Pancreas (tissue), 10 donors: ENCODE data around the gene LACRT. TPM values are rescaled to one million over a fixed set of nuclear protein-coding genes. Genes with fewer than 3 reads are reported as not detected.

ENCODE experiments used
- ATAC-seq, 4 donors: fragments of 200-7000 bp; cut with Tn5 transposase; one replicate each; pipeline versions ENCODE4 v1.8.0 to v1.9.1; 2020; ENCODE audit warnings: mild to moderate bottlenecking in 4 of 4, moderate library complexity in 4 of 4
- DNase-seq, 6 donors: peaks; one replicate each; pipeline ENCODE4 v3.0.0-alpha.2; 2020
- FAIRE-seq: peaks from 2 replicates; lab custom pipeline; 2012; peaks lifted over from hg19 to GRCh38; lab: Jason Lieb, UNC
- H3K27ac ChIP-seq, 4 donors: fragments of 200-600 bp; sonication (generic); 1 replicate in 3 of 4; 2 replicates in 1 of 4; pipeline versions ENCODE4 v1.5.0 to v1.8.0; 2020
- H3K27me3 ChIP-seq, 4 donors: fragments of 200-600 bp; one replicate each; pipeline ENCODE4 v1.8.0; 2021
- H3K36me3 ChIP-seq, 3 donors: fragments of 200-600 bp; sonication (generic) in 1 of 3; one replicate each; pipeline versions ENCODE4 v1.5.0 to v1.8.0; 2020 to 2021
- H3K4me1 ChIP-seq, 3 donors: fragments of 200-600 bp; one replicate each; pipeline ENCODE4 v1.8.0; 2021
- H3K4me3 ChIP-seq, 4 donors: fragments of 200-600 bp; sonication (generic) in 2 of 4; one replicate each; pipeline versions ENCODE4 v1.5.0 to v1.8.0; 2020 to 2021
- H3K9me3 ChIP-seq, 4 donors: fragments of 200-600 bp; one replicate each; pipeline ENCODE4 v1.8.0; 2021
- WGBS, 2 donors: extraction: QIAGEN DNeasy Blood & Tissue Kit; methylation state at CpG; one replicate each; pipeline ENCODE4 v1.1.7; 2013; 5-methylcytosine and 5-hydroxymethylcytosine counted together
- intact Hi-C, 3 donors: fragments of 100-400 bp; cut with DNase I; formaldehyde crosslinking; loops; one replicate each; pipeline versions ENCODE4 v1.11.1 to v1.14.2; 2022
- polyA plus RNA-seq, 2 donors: library from polyadenylated mRNA; stranded (reverse); fragments of 200-250 nt; gene quantifications; one replicate each; pipeline ENCODE4 v1.2.3, GENCODE V29; 2013
- total RNA-seq, 6 donors: library from RNA; stranded (reverse); fragmentation: NEBNext Ultra II Directional in 4 of 6; extraction: Animal tissue kit (Norgen Biotek cat#: 25700) in 4 of 6; gene quantifications; one replicate each; pipeline versions ENCODE4 v1.2.1 to v1.2.4, GENCODE V29; 2021 to 2023
- TF ChIP-seq, protein P1 (sequence below), 4 donors: fragments of 200-600 bp; sonication (generic) in 3 of 4; IDR thresholded peaks; one replicate each; pipeline versions ENCODE4 v1.5.0 to v1.8.0; 2021; ENCODE audit warnings: antibody characterized with exemption in 4 of 4
- donor health status: healthy with polysubstance abuse.
- donor health status: DM: no; HTN: no; CAD: no; lungs with moderate emphysema.
- donor health status: DM: no; HTN: no; CAD: no.
- donor health status: control.
- donor health status: control.
- donor health status: Bipolar disorder and iron deficiency.
- donor health status: DM: yes; HTN: yes; CAD: no.
- donor health status: DM: no; HTN: no; CAD: no.
- donor health status: DM: no; HTN: no; CAD: no.
- donor health status: DM: yes; HTN: yes; CAD: no.

Gene LACRT
- total RNA-seq (not detected), polyA plus RNA-seq (not detected)

DNA sequence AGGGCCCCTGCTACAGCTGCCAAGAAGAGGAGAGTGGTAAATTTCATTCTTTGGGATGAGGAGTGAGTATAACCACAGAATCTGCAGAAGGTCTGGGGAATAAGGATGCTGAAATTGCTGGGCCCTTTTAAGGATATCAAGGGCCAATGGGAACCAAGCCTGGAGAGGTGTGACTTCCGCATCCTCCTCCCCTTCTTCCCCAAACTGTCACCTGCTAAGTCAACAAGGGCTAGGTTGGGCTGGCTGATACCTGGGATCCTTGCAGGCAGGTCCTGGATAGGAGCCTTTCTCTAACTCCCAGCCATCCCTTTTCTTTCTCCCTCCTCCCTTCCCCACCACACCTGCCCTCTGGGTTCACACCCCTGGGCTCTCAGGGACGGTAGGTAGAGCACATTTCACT, at the start of gene LACRT:
TSS of gene LACRT (minus strand) at position 101 of the 400 bp plus-strand sequence. CDS start at position 47, 54 bp downstream.
- intact Hi-C loops = no loop called here
- FAIRE-seq = no peak
- TF ChIP-seq, protein P1, sequence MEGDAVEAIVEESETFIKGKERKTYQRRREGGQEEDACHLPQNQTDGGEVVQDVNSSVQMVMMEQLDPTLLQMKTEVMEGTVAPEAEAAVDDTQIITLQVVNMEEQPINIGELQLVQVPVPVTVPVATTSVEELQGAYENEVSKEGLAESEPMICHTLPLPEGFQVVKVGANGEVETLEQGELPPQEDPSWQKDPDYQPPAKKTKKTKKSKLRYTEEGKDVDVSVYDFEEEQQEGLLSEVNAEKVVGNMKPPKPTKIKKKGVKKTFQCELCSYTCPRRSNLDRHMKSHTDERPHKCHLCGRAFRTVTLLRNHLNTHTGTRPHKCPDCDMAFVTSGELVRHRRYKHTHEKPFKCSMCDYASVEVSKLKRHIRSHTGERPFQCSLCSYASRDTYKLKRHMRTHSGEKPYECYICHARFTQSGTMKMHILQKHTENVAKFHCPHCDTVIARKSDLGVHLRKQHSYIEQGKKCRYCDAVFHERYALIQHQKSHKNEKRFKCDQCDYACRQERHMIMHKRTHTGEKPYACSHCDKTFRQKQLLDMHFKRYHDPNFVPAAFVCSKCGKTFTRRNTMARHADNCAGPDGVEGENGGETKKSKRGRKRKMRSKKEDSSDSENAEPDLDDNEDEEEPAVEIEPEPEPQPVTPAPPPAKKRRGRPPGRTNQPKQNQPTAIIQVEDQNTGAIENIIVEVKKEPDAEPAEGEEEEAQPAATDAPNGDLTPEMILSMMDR (IDR thresholded peaks at IDR 0.05) = no peak
- WGBS, 2 donors = 72 to 85% methylated on average over 2 of the region's 2 CpGs
- no peak for ATAC-seq
- no peaks in the 10 kb centered on the region for H3K9me3 ChIP-seq
- H3K4me3 ChIP-seq = no peak within 1 kb of the TSS
- DNase-seq = no peak
- H3K27ac ChIP-seq = no peak within 1 kb of the TSS
- no peaks in the 10 kb centered on the region for H3K27me3 ChIP-seq
- H3K36me3 ChIP-seq = no peaks in the 10 kb centered on the region
- H3K4me1 ChIP-seq = peaks cover 0 to 5% (median 3%) of the 10 kb centered on the region in 3 donors

GRCh38 chr12:54683398-54683797, 48.7 kb upstream of the LACRT start:
- no peak for ATAC-seq
- 51 to 77% methylated on average over 2 of the region's 2 CpGs for WGBS, 2 donors
- no peak for DNase-seq
- FAIRE-seq = no peak
- Histone ChIP-seq H3K27me3 (no peaks in the 10 kb centered on the region), H3K9me3 (no peaks in the 10 kb centered on the region), H3K4me3 (no peak overlapping the region), H3K4me1 (peaks cover 7 to 11% (median 10%) of the 10 kb centered on the region in 3 donors), H3K27ac (no peak overlapping the region), H3K36me3 (no peaks in the 10 kb centered on the region)
- intact Hi-C loops = no loop called here
- TF ChIP-seq, protein P1 (IDR thresholded peaks at IDR 0.05) = no peak

DNA sequence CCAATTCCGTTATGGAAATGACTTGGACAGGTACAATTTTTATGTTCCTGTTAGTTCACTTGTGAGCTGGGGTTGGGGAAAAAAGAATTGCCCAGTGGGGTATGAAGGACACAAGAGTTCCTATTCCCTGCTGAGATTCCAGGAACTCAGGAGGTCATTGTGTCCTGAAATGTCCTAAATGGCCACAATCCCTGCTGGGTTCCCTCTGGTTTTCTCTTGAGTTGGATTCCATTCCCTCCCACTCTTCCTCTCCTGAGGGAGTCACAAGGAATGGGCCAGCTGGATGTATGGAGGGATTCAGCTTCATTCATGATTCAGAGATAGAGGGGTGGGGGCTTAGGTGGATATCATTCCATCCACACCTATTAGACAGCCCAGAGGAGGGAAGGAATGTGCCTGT, 48.0 kb upstream of the LACRT start:
- Histone ChIP-seq H3K27me3 (no peaks in the 10 kb centered on the region), H3K9me3 (no peaks in the 10 kb centered on the region), H3K36me3 (no peaks in the 10 kb centered on the region), H3K27ac (no peak overlapping the region), H3K4me3 (no peak overlapping the region), H3K4me1 (peaks cover 7 to 11% (median 10%) of the 10 kb centered on the region in 3 donors)
- no peak for FAIRE-seq
- WGBS, 2 donors = 73 to 78% methylated on average over 1 of the region's 1 CpG
- intact Hi-C loops = no loop called here
- TF ChIP-seq, protein P1 (IDR thresholded peaks at IDR 0.05) = no peak
- ATAC-seq = no peak
- DNase-seq = no peak

DNA sequence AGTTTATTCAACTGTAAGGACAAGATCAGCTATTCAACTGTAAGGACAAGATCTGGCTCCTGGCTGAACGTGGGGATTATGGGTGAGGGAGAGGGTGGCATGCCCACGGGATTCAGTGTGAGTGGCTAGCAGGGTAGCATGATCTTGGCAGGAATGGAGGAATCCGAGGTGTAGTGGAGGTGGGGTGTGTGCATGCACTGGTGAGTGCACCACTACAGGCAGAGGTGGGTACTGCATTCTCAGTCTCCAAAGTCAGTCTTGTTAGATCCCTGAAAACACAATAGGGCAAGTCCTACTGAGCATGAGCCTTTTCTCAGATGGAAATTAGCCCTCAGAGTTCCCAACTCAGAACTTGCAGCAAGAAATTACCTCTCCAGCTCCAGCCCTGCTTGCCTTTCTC, 45.7 kb upstream of the LACRT start:
- intact Hi-C loops = no loop called here
- no peaks in the 10 kb centered on the region for H3K36me3 ChIP-seq
- TF ChIP-seq, protein P1 (IDR thresholded peaks at IDR 0.05) = peak in 2 of 4 donors; percentile 17 to 26
- no peaks in the 10 kb centered on the region for H3K27me3 ChIP-seq
- FAIRE-seq (no peak), DNase-seq (peak in 1 of 6 donors; percentile 23), ATAC-seq (peak in 3 of 4 donors; percentile 39 to 53 (median 41))
- no peak overlapping the region for H3K27ac ChIP-seq
- no peaks in the 10 kb centered on the region for H3K9me3 ChIP-seq
- WGBS, 2 donors = 40 to 43% methylated on average over 3 of the region's 3 CpGs
- H3K4me3 ChIP-seq = no peak overlapping the region
- H3K4me1 ChIP-seq = peaks cover 2 to 6% (median 2%) of the 10 kb centered on the region in 3 donors

- H3K27ac ChIP-seq = no peak overlapping the region
- H3K9me3 ChIP-seq = no peaks in the 10 kb centered on the region
- TF ChIP-seq, protein P1 (IDR thresholded peaks at IDR 0.05) = no peak
- ATAC-seq = no peak
- H3K27me3 ChIP-seq = no peaks in the 10 kb centered on the region
- FAIRE-seq = no peak
- 81 to 82% methylated on average over 5 of the region's 5 CpGs for WGBS, 2 donors
- H3K4me1 ChIP-seq = no peaks in the 10 kb centered on the region
- intact Hi-C loops = no loop called here
- no peak overlapping the region for H3K4me3 ChIP-seq
- DNase-seq = no peak
- H3K36me3 ChIP-seq = no peaks in the 10 kb centered on the region
Measured at GRCh38 chr12:54678131-54678530, 43.4 kb upstream of the LACRT start.
